Measurements from ENCODE around the gene HCN4.

HCN4 gene

DNA sequence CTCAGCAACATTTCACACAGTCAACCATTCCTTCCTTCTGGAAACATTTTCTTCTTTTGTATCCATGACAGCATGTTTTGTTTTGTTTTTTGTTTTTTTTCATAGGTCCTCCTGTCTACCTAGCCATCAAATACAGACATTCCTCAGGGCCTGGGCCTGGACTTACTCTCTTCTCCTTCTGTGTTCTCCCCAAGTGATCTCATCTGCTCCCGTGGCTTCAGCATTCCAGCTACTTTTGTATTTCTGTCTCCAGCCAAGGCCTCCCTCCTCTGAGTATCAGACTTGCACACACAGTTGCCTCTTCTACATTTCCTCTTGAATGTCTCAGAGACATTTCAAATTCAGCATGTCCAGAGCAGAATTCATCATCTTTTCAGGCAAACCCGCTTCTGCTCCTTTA lies 82.4 kb downstream of the HCN4 start:
- no peak for DNase-seq

DNA sequence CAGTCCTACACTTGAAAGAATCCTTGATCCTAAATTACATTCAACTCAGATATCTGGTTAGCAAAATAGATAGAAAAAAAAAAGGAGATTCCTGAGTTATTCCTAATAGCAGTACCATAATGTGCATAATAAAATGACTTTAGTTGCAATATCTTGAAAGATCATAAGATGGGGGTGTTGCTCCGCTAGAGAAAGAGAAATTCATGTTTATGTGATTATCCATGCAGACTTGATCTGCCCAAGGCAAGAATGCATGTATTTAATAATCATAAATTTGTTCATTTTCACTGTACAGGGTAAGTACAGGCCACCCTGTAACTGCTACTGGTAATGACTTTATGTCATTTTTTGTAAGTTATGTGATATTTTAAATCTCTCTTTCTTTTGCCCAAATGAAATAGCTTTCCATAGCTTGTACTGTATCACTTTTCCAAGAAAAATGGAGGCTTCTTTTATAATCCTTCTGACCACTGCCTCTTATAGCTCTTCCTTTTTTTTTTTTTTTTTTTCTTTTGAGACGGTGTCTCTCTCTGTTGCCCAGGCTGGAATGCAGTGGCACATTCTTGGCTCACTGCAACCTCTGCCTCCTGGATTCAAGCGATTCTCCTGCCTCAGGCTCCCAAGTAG lies 84.6 kb downstream of the HCN4 start:
- peak; percentile 24 for DNase-seq

DNA sequence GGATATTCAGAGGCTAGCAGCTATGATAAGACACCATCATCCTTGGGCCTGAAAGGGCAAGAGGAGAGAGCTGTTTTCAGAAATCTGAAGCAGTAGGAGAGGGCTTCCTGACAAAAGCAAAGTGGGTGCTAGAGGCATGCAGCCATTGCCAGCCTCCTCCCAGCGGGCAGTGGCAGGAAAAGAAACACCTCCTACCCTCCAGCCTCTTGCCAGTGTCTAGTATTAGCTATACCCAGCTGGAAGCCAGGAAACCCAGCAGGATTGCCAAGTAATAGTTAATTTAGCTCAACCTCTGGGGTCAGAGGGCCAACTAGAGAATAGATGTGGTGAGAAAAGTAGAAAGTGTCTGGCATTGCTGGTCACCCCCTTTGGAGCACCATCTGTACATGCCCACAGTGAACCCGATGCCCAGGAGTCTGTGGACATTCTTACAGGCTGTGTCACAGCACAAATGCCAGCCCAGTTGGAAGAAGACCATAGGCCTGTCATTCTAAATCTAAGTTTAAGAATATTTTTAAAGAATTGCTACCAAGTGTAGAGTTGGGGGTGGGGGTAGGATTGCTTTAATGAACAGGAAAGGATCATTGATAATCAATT lies 85.3 kb downstream of the HCN4 start:
- no peak for DNase-seq

DNA sequence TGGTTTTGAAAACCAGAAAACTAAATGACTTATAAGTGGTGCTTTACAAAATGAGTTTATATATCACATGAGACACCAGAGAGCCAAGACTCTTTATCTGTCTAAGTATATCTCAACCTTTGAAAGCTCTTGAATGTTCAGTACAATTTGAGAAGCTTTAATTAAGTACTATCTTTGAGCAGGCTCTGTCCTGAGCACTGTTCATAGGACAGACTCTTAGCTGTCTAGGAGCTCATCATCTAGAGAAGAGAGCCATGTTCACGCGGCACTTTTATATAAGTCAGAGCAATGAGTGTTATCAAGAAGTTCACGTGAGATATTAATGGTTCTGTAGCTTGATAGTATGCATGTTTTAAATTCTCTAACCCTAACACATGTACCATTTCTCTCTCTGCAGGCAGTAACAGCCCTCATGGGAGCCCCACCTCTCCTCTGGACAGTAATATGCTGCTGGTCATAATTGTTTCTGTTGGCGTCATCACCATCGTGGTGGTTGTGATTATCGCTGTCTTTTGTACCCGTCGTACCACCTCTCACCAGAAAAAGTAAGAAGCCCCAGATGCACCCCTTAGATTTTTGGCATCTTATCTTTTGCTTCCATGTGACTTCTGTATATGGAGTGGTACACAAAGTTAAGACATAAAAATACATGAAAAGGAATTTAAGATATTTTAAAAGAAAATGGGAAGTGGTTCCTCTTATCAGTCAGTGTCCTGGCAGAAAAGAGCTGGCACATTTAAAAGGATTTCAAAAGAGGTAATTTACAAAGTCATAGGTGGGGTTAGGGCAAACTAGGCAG lies 86.0 kb downstream of the HCN4 start:
- DNase-seq: no peak

DNA sequence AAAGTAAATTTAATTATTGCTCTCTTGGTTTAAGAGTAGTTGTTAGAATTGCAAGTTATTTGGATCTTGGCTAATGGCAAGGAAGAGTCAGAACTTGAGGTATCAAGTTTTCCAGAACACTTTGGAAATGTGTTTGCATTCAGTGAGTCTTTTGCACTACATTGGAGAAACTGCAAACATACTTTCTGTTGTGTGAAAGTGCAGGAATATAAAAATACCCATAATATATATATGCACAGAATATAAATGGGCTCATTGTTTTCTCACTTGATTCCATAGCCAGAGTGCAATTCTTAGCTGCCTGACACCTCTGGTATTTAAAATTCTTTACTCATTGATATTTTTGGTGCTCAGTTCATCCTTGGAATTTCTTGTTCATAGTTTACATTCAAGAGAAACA lies 92.9 kb downstream of the HCN4 start:
- no peak for DNase-seq

DNA sequence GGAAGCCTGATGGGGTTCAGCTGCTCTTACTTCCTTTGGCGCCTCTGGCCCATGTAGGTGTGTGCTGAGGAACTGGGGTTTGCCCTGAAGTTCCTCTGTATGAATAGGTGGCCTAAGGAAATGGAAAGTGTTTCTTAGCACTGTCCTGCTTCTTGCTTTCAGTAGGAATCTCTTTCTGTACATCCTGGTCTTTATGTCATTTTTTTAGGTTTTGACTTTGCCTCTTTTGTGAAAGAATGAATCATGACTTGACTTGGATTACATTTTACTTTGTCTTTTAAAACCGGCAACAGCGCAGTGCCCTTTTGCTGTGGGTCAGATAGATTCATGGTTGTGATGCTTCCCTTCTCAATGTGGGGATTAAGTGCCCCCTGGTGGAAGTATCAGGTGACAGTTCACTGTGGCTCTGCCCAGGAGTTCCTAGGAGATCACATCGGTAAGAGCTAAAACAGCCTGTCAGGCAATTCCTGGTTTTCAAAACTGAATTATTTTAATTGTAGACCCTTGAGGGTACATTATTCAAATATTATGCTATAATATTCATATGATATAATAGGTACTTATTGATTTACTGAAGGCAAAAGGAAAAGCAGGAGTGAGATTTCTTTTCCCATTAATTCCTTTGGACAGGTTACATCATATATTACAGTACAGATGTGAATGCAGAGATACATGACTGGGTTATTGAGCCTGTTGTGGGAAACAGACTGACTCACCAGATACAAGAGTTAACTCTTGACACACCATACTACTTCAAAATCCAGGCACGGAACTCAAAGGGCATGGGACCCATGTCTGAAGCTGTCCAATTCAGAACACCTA lies 95.4 kb downstream of the HCN4 start:
- peak; percentile 60 for DNase-seq

DNA sequence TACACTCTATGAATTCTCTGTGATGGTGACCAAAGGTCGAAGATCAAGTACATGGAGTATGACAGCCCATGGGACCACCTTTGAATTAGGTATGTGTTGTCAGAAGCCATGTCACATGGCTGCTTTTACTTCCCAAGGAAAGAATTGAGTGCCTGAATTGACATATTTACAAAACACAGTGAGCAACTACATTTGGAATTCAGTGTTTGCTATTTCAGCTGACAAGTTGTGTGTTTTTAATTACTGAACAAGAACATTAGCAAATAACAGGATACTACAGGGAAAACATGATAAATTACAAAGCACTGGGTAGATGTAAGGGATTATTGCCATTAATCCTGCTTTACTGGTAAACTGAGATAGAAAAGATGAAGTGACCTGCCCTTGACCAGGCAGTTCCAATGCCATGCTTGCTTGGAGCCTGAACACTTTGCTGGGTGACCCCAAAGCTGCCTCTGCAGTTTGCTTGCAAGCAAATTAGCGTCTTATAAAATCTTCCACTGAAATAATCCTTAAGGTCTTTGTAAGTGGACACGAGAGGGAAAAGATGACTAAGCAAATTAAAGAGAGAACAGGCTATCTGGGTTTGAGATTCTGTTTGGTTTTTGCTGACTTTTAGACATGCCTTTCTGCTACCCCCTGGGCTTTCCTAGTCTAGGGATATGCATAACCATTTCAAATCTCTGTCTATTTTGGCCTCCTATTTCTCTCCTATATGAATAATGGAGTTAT lies 98.2 kb downstream of the HCN4 start:
- no peak for DNase-seq
